Mesothelial cell of epicardium (in vitro differentiated cells): ENCODE data around the gene NXPH4. TPM values are rescaled to one million over a fixed set of nuclear protein-coding genes. Genes with fewer than 3 reads are reported as not detected.

Source experiments
- DNase-seq, 2 experiments: peaks; one replicate each; pipeline ENCODE4 v3.0.0; 2021; ENCODE audit warnings: low spot score in 2 of 2; ENCODE audit not compliant: unreplicated experiment in 2 of 2
- H3K27ac Mint-ChIP-seq: 2 replicates; pipeline ENCODE4 v1.8.0; 2021; ENCODE audit warnings: mixed read lengths
- H3K27me3 Mint-ChIP-seq: 2 replicates; pipeline ENCODE4 v1.8.0; 2021; ENCODE audit warnings: low read depth, mixed read lengths
- H3K36me3 Mint-ChIP-seq: 2 replicates; pipeline ENCODE4 v1.8.0; 2021; ENCODE audit warnings: mixed read lengths
- H3K4me1 Mint-ChIP-seq: 2 replicates; pipeline ENCODE4 v1.8.0; 2021; ENCODE audit warnings: mixed read lengths
- H3K4me3 Mint-ChIP-seq: 2 replicates; pipeline ENCODE4 v1.8.0; 2021; ENCODE audit warnings: mild to moderate bottlenecking, moderate library complexity, mixed read lengths
- H3K9me3 Mint-ChIP-seq: 2 replicates; pipeline ENCODE4 v1.8.0; 2021; ENCODE audit warnings: mixed read lengths
- total RNA-seq: library from RNA; stranded (reverse); gene quantifications from 3 replicates; pipeline ENCODE4 v1.2.1, GENCODE V29; 2021
- TF ChIP-seq, protein P1 (sequence below): fragments of 200-600 bp; sonication (generic); IDR thresholded peaks from one replicate; pipeline ENCODE4 v1.5.0; 2021; ENCODE audit warnings: antibody characterized with exemption; ENCODE audit not compliant: unreplicated experiment

NXPH4 gene
- total RNA-seq, 1 donor from 2014 or later = 3.8 TPM

DNA sequence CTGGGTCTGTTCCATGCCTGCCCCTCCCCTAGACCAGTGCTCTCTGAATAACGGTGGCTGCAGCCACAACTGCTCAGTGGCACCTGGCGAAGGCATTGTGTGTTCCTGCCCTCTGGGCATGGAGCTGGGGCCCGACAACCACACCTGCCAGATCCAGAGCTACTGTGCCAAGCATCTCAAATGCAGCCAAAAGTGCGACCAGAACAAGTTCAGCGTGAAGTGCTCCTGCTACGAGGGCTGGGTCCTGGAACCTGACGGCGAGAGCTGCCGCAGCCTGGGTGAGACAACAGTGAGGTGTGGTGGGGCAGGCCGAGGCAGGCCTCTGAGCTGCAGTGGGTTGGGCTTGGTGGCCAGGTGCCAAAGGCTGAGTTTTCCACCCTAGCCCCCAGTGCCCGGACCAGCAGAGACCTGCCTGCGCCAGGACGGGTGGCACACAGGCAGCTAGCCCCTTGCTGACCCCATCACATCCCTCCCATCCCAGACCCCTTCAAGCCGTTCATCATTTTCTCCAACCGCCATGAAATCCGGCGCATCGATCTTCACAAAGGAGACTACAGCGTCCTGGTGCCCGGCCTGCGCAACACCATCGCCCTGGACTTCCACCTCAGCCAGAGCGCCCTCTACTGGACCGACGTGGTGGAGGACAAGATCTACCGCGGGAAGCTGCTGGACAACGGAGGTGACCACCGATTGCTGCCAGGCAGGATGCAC is 41.0 kb upstream of the NXPH4 start:
- peaks cover 29% of the 10 kb centered on the region for H3K36me3 Mint-ChIP-seq
- peaks cover 5% of the 10 kb centered on the region for H3K4me1 Mint-ChIP-seq
- DNase-seq = peak; percentile 46 to 66
- no peak overlapping the region for H3K27ac Mint-ChIP-seq
- no peak overlapping the region for H3K4me3 Mint-ChIP-seq
- no peaks in the 10 kb centered on the region for H3K9me3 Mint-ChIP-seq
- no peaks in the 10 kb centered on the region for H3K27me3 Mint-ChIP-seq
- TF ChIP-seq, protein P1, sequence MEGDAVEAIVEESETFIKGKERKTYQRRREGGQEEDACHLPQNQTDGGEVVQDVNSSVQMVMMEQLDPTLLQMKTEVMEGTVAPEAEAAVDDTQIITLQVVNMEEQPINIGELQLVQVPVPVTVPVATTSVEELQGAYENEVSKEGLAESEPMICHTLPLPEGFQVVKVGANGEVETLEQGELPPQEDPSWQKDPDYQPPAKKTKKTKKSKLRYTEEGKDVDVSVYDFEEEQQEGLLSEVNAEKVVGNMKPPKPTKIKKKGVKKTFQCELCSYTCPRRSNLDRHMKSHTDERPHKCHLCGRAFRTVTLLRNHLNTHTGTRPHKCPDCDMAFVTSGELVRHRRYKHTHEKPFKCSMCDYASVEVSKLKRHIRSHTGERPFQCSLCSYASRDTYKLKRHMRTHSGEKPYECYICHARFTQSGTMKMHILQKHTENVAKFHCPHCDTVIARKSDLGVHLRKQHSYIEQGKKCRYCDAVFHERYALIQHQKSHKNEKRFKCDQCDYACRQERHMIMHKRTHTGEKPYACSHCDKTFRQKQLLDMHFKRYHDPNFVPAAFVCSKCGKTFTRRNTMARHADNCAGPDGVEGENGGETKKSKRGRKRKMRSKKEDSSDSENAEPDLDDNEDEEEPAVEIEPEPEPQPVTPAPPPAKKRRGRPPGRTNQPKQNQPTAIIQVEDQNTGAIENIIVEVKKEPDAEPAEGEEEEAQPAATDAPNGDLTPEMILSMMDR = peak; percentile 73

DNA sequence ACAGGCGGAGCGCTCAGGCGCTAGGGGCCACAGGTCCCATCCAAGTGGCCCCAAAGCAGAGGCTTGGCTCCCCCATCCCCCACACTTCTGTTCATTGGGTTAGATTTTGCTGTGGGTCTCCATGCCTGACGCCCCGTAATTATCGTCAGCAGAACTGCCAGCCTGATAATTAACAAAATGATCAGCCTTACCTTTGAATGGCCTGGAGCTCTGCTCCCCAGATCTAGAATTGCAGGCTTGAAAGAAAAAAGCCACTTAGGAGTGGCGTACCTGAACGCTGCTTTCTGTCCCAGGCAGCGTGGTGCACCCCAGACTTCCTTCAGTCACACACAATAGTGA is 40.5 kb upstream of the NXPH4 start:
- H3K27ac Mint-ChIP-seq = no peak overlapping the region
- H3K9me3 Mint-ChIP-seq = no peaks in the 10 kb centered on the region

DNA sequence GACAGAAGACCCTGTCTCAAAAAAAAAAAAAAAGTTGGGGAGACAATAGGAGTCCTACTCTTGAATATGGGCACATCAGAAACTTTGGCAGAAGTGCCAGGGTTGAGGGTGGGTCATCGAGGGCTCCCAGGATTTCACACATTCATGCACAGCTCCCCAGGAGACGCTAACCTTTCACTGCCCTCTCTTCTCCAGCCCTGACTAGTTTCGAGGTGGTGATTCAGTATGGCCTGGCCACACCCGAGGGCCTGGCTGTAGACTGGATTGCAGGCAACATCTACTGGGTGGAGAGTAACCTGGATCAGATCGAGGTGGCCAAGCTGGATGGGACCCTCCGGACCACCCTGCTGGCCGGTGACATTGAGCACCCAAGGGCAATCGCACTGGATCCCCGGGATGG is 39.7 kb upstream of the NXPH4 start:
- H3K36me3 Mint-ChIP-seq = peaks cover 29% of the 10 kb centered on the region
- H3K4me1 Mint-ChIP-seq = peaks cover 9% of the 10 kb centered on the region
- no peak for DNase-seq
- TF ChIP-seq, protein P1 = no peak
- no peaks in the 10 kb centered on the region for H3K9me3 Mint-ChIP-seq
- H3K4me3 Mint-ChIP-seq = no peak overlapping the region
- no peaks in the 10 kb centered on the region for H3K27me3 Mint-ChIP-seq
- no peak overlapping the region for H3K27ac Mint-ChIP-seq

More for the DNA sequence above, 40.5 kb upstream of the NXPH4 start:
- no peak overlapping the region for H3K4me3 Mint-ChIP-seq
- peaks cover 29% of the 10 kb centered on the region for H3K36me3 Mint-ChIP-seq
- peaks cover 5% of the 10 kb centered on the region for H3K4me1 Mint-ChIP-seq
- no peaks in the 10 kb centered on the region for H3K27me3 Mint-ChIP-seq
- TF ChIP-seq, protein P1 = no peak
- DNase-seq = no peak

GRCh38 chr12:57177354-57177753 is 39.2 kb upstream of the NXPH4 start:
- DNase-seq = no peak
- H3K4me3 Mint-ChIP-seq = no peak overlapping the region
- no peak overlapping the region for H3K27ac Mint-ChIP-seq
- no peaks in the 10 kb centered on the region for H3K27me3 Mint-ChIP-seq
- TF ChIP-seq, protein P1 = no peak
- H3K9me3 Mint-ChIP-seq = no peaks in the 10 kb centered on the region
- peaks cover 10% of the 10 kb centered on the region for H3K4me1 Mint-ChIP-seq
- H3K36me3 Mint-ChIP-seq = peaks cover 27% of the 10 kb centered on the region

- H3K4me3 Mint-ChIP-seq = no peak overlapping the region
- peaks cover 23% of the 10 kb centered on the region for H3K36me3 Mint-ChIP-seq
- TF ChIP-seq, protein P1 = no peak
- no peaks in the 10 kb centered on the region for H3K9me3 Mint-ChIP-seq
- peaks cover 13% of the 10 kb centered on the region for H3K4me1 Mint-ChIP-seq
- no peaks in the 10 kb centered on the region for H3K27me3 Mint-ChIP-seq
- peak overlapping the region; percentile 43 for H3K27ac Mint-ChIP-seq
- no peak for DNase-seq
These were observed 38.4 kb upstream of the NXPH4 start for GRCh38 chr12:57178213-57178612.
